ENCODE measurements around the gene PATJ. TPM values are rescaled to one million over a fixed set of nuclear protein-coding genes. Genes with fewer than 3 reads are reported as not detected.
"Not testable (repeated sequence)": the region's sequence is repeated elsewhere in the genome, so short reads cannot be mapped to it uniquely, and the experiment has no call there.

PATJ gene
- total RNA-seq, 1 donor from 2014 or later: 39.4 TPM

GRCh38 chr1:62212411-62212810, 470.1 kb downstream of the PATJ start:
- H3K27ac Mint-ChIP-seq: no peak overlapping the region
- H3K9me3 Mint-ChIP-seq: peaks cover 26% of the 10 kb centered on the region
- TF ChIP-seq, protein P1, sequence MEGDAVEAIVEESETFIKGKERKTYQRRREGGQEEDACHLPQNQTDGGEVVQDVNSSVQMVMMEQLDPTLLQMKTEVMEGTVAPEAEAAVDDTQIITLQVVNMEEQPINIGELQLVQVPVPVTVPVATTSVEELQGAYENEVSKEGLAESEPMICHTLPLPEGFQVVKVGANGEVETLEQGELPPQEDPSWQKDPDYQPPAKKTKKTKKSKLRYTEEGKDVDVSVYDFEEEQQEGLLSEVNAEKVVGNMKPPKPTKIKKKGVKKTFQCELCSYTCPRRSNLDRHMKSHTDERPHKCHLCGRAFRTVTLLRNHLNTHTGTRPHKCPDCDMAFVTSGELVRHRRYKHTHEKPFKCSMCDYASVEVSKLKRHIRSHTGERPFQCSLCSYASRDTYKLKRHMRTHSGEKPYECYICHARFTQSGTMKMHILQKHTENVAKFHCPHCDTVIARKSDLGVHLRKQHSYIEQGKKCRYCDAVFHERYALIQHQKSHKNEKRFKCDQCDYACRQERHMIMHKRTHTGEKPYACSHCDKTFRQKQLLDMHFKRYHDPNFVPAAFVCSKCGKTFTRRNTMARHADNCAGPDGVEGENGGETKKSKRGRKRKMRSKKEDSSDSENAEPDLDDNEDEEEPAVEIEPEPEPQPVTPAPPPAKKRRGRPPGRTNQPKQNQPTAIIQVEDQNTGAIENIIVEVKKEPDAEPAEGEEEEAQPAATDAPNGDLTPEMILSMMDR (conservative IDR thresholded peaks at IDR 0.05): no peak
- H3K4me1 Mint-ChIP-seq (ENCODE audit: unreplicated experiment): no peaks in the 10 kb centered on the region
- no peak for DNase-seq (ENCODE audit: extremely low spot score, unreplicated experiment)
- no peak overlapping the region for H3K4me3 Mint-ChIP-seq
- peaks cover 12% of the 10 kb centered on the region for H3K36me3 Mint-ChIP-seq
- no peaks in the 10 kb centered on the region for H3K27me3 Mint-ChIP-seq

- TF ChIP-seq, protein P1 (conservative IDR thresholded peaks at IDR 0.05): no peak
- H3K9me3 Mint-ChIP-seq: peaks cover 26% of the 10 kb centered on the region
- H3K27me3 Mint-ChIP-seq: no peaks in the 10 kb centered on the region
- H3K4me1 Mint-ChIP-seq (ENCODE audit: unreplicated experiment): no peaks in the 10 kb centered on the region
- no peak overlapping the region for H3K4me3 Mint-ChIP-seq
- peaks cover 12% of the 10 kb centered on the region for H3K36me3 Mint-ChIP-seq
- no peak overlapping the region for H3K27ac Mint-ChIP-seq
- no peak for DNase-seq (ENCODE audit: extremely low spot score, unreplicated experiment)
Observed at GRCh38 chr1:62213075-62213914, 471.0 kb downstream of the PATJ start.

DNA sequence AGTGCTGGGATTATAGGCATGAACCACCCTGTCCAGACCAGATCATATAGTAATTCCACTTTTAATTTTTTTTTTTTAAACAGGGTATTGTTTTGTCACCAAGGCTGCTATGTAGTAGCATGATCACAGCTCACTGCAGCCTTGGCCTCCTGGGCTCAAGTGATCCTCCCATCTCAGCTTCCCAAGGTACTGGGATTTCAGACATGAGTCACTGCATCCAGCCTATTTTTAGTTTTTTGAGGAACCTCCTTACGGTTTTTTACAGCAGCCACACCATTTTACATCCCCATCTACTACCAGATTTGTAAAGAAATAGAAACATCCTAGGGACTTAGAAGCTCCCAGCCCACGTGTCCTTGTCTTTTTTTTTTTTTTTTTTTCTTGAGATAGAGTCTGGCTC, 476.3 kb downstream of the PATJ start:
- Mint-ChIP-seq H3K4me1 (ENCODE audit: unreplicated experiment) (no peaks in the 10 kb centered on the region), H3K4me3 (no peak overlapping the region), H3K36me3 (no peaks in the 10 kb centered on the region), H3K9me3 (peaks cover 4% of the 10 kb centered on the region), H3K27ac (no peak overlapping the region), H3K27me3 (no peaks in the 10 kb centered on the region)
- DNase-seq (ENCODE audit: extremely low spot score, unreplicated experiment): no peak
- TF ChIP-seq, protein P1 (conservative IDR thresholded peaks at IDR 0.05): no peak

GRCh38 chr1:62220456-62220855, 478.2 kb downstream of the PATJ start:
- H3K4me1 Mint-ChIP-seq (ENCODE audit: unreplicated experiment); H3K27ac Mint-ChIP-seq; H3K36me3 Mint-ChIP-seq: not testable (repeated sequence)

DNA sequence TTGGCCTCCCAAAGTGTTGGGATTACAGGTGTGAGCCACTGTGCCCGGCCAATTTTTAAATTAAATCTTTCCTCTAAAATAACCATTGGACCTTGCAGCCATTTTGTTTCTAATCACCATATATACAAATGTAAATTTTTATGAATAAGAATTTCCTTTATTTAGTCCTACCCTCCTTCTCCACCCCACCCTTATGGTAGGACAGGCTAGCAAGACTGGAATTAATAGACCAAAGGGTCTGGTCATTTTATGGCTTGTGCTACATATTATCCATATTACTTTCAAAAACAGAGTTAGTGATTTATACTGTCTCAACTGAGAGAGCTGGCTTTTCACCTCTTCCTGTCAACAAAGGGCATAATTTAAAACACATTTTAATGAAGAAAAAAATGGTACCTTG, 478.9 kb downstream of the PATJ start:
- Mint-ChIP-seq H3K4me3 (no peak overlapping the region), H3K27me3 (no peaks in the 10 kb centered on the region), H3K4me1 (ENCODE audit: unreplicated experiment) (no peaks in the 10 kb centered on the region), H3K27ac (no peak overlapping the region), H3K36me3 (no peaks in the 10 kb centered on the region), H3K9me3 (no peaks in the 10 kb centered on the region)
- TF ChIP-seq, protein P1 (conservative IDR thresholded peaks at IDR 0.05): no peak
- DNase-seq (ENCODE audit: extremely low spot score, unreplicated experiment): no peak

More at GRCh38 chr1:62220456-62220855, 478.2 kb downstream of the PATJ start:
- DNase-seq (ENCODE audit: extremely low spot score, unreplicated experiment); H3K9me3 Mint-ChIP-seq; H3K4me3 Mint-ChIP-seq; H3K27me3 Mint-ChIP-seq: not testable (repeated sequence)

DNA sequence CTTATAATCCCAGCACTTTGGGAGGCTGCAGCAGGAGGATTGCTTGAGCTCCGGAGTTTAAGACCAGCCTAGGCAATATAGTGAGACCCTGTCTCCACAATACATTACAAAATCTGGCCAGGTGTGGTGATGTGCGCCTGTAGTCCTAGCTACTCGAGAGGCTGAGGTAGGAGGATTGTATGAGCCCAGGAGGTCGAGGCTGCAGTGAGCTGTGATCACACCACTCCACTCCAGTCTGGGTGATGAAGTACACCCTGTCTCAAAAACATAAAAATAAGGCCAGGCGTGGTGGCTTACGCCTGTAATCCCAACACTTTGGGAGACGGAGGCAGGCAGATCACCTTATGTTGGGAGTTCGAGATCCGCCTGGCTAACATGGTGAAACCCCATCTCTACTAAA, 480.0 kb downstream of the PATJ start:
- Mint-ChIP-seq H3K27ac (no peak overlapping the region), H3K4me1 (ENCODE audit: unreplicated experiment) (no peaks in the 10 kb centered on the region), H3K27me3 (no peaks in the 10 kb centered on the region), H3K4me3 (no peak overlapping the region), H3K9me3 (no peaks in the 10 kb centered on the region), H3K36me3 (no peaks in the 10 kb centered on the region)
- TF ChIP-seq, protein P1 (conservative IDR thresholded peaks at IDR 0.05): no peak
- no peak for DNase-seq (ENCODE audit: extremely low spot score, unreplicated experiment)

Data from type B pancreatic cell (in vitro differentiated cells).